ENCODE results near the gene SPATA3.
"Not testable (repeated sequence)": the region's sequence is repeated elsewhere in the genome, so short reads cannot be mapped to it uniquely, and the experiment has no call there.

The SPATA3 gene

GRCh38 chr2:230995821-230996220 lies at the start of gene SPATA3:
TSS of gene SPATA3 (plus strand) at chr2:230996121. CDS start at chr2:230996234, 113 bp downstream.
- DNase-seq (ENCODE audit: low spot score), result no peak

DNA sequence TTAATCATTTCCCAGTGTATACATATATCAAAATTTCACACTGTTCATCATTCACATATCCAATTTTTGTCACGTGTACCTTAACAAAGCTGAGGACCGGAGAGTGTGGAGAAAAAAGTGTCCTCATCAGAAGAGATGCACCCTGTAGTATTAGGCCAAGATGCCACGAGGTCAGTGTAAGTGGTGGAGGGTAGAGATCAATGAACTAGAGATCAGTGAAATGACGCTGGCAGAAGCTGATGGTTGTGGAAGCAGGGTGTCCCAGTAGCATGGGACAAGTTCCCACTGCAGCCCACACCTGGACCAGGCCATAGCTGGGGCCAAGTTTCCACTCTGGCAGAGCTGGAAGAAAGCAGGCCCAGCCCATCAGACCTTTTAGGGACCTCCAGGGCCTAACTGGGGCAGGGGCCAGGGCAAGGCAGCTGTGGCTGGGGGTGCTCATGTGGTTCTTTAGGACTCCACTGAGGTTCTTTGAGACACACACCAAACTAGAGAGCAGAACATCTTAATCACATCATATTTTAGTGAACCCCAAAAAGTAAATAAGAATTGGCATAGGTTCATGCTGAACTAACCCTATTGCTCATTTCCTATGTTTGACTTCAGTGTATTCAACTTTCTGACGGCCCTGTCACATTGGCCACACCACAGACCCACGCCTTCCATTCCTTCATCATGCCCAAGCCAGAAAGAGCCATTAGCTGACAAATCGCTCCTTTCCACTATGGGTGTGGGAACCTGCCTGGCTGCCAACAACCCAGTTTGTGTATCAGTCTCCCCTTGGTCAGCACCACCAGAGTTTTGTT lies 49.3 kb upstream of the SPATA3 start:
- DNase-seq (ENCODE audit: low spot score), result no peak

DNA sequence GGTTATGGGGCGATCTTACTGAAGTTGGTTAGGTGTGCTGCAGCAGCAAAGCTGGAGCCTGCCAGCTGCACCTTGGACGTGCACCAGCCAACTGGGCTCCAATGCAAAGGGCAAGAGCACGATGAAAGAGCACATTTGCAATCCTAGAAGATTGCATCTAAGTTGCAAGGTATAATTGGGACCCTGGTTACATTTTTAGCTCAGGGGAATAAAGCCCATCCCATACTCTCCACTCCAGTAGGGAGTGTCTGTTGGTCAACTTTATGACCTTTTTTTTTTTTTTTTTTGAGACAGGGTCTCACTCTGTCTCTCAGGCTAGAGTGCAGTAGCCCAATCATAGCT lies 48.7 kb upstream of the SPATA3 start:
- DNase-seq (ENCODE audit: low spot score), result no peak

- no peak for DNase-seq (ENCODE audit: low spot score)
These were observed 48.0 kb upstream of the SPATA3 start for GRCh38 chr2:230947908-230948365.

DNA sequence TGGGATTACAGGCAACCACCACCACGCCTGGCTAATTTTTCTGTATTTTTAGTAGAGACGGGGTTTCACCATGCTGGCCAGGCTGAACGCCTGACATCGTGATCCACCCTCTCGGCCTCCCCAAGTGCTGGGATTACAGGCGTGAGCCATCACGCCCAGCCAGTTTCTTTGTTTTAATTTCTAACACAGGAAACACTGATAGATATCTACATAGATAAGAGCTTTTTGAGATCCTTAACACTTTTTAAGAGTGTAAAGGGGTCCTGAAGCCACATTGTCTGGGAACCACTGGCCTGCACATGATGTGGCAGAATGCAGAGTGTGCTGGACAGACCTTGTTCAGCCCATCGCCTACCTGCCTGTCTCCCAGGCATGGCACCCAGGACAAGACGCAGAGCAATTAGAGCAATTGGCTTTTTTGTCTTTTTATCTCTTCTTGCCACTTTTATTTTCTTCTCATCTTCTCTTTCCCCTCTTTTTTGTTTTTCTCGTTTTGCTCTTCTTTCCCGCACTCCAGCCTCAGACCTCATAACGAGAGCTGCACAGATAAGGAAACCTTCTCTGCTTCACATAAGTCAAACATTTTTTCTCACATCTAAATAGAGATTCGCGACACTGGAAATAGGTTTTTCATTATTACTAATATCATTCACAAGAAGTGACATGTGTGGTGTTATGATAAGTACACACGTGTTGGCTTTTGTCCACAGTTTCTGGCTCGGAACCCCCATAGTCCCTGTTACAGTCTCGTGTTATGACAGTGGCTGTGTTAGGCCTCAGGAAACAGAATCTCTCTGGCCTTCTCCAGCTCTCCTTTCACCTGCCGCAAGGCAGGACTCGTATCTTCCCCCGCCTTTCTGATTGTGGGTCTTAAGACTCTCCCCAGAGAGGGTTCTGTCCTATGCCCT lies 45.7 kb upstream of the SPATA3 start:
- DNase-seq (ENCODE audit: low spot score), result no peak

- DNase-seq (ENCODE audit: low spot score), result no peak
These were observed 45.0 kb upstream of the SPATA3 start for GRCh38 chr2:230950874-230951339.

DNA sequence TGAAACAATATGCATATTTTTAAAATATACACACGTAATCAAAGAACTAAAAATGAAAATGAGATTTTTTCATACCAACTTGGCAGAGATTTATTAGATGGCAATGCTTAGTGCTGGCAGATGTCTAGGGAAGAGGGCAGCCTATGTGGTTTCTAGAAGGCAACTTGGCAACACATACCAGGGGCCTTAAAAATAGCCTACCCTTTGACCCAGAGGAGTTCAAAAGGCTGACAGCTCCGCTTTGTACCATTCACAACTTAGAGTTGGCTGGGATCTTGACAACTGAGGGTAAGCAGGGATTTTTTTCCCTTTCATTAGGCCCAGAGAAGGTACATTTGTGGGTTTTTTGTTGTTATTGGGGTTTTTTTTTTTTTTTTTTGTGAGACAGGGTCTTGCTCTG lies 44.5 kb upstream of the SPATA3 start:
- DNase-seq (ENCODE audit: low spot score), result no peak

DNA sequence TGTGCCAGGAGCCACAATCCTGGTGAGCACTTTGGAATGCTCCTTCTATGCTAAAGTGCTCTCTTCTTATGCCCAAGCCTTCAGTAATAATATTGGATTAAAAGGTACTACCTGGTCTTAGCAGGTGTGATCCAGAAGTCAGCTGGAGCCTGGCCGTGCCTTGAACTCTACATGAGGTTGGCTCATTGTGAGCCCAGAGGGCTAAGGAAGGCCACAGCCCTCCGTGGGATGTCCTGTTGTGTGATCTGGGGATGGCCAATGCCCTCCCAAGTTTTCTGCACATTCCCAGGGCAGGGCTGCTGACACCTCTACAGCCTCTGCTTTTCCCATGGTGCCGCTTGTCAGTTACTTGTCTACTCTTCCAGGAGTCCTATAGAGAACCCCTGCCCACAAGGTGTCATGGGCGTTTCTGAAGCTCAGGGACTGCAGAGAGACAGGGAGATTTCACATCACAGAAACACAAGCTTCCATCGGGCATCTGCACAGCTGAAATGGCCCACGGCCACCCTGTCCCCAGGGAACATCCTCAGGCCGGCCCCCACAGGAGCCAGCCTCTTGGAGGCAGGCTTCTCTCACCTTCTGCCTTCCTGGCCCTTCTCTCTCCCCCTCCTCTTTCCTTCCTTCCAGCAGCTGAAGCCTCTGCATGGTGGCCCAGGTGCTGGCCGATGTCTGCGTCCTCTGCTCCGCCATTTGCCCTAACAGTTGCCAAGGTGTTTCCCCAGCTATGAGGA lies 43.5 kb upstream of the SPATA3 start:
- no peak for DNase-seq (ENCODE audit: low spot score)

- no peak for DNase-seq (ENCODE audit: low spot score)
These were observed 42.1 kb upstream of the SPATA3 start for GRCh38 chr2:230953845-230954244.

GRCh38 chr2:230954746-230955145 lies 41.2 kb upstream of the SPATA3 start:
- no peak for DNase-seq (ENCODE audit: low spot score)

GRCh38 chr2:230955163-230955737 lies 40.7 kb upstream of the SPATA3 start:
- no peak for DNase-seq (ENCODE audit: low spot score)

- peak; percentile 18 for DNase-seq (ENCODE audit: low spot score)
These were observed 38.8 kb upstream of the SPATA3 start for GRCh38 chr2:230956827-230957755.

DNA sequence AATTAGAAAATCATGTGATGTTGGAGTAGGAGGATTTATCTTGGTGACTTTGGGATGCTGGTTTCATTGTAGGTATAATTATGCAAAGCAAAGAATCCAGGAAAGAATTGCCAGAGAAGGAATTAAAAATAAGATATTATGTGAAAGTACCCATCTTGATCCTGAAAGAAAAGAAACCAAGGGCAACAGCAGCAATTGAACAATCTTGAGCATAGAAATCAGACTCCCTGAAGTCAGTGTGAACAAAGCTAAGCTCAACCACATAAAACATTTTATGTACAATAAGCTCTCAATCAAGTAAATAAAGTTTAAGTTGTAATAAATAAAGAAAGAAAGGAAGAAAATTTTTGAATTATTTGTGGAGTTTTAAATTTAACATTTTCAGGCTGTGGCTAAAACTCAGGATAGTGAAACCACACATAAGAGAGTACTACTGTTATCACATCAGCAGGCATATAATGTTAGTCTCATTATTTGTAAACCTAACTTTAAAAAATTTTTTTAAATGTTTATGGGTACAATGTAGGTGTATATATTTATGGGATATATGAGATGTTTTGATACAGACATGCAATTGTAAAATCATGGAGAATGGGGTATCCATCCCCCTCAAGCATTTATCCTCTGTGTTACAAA lies 38.0 kb upstream of the SPATA3 start:
- no peak for DNase-seq (ENCODE audit: low spot score)

GRCh38 chr2:230958820-230959756 lies 36.8 kb upstream of the SPATA3 start:
- DNase-seq (ENCODE audit: low spot score), result no peak

GRCh38 chr2:230960026-230960425 lies 35.9 kb upstream of the SPATA3 start:
- DNase-seq (ENCODE audit: low spot score), result no peak

GRCh38 chr2:230961091-230961491 lies 34.8 kb upstream of the SPATA3 start:
- no peak for DNase-seq (ENCODE audit: low spot score)

DNA sequence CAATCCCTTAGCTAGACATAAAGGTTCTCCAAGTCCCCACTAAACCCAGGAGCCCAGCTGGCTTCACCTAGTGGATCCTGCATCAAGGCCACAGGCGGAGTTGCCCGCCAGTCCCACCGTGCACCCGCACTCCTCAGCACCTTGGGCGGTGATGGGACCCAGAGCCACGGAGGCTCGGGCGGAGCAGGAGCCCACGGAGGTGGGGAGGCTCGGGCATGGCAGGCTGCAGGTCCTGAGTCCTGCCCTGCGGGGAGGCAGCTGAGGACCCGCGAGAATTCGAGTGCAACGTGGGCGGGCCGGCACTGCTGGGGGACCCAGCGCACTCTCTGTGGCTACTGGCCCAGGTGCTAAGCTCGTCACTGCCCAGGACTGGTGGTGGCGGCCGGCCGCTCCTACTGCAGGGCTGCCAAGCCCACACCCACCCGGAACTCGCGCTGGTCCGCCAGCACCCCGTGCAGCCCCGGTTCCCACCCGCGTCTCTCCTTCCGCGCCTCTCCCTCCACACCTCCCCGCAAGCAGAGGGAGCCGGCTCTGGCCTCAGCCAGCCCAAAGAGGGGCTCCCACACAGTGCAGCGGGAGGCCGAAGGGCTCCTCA lies 31.7 kb upstream of the SPATA3 start:
- no peak for DNase-seq (ENCODE audit: low spot score)

DNA sequence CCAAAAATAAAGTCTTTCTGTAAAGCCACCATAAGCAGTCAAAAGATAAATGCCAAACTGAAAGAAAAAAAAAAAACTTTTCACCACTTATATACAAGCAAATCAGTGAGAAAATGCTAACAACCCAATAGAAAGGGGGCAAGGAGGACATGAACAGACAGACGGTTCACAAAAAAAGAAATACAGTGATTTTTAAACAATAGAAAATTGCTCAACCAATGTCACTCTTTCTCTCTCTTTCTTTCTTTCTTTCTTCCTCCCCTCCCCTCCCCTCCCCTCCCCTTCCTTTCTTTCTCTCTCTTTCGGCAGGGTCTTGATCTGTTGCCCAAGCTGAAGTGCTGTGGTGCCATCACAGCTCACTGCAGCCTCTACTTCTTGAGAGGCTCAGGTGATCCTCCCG lies 28.8 kb upstream of the SPATA3 start:
- no peak for DNase-seq (ENCODE audit: low spot score)

DNA sequence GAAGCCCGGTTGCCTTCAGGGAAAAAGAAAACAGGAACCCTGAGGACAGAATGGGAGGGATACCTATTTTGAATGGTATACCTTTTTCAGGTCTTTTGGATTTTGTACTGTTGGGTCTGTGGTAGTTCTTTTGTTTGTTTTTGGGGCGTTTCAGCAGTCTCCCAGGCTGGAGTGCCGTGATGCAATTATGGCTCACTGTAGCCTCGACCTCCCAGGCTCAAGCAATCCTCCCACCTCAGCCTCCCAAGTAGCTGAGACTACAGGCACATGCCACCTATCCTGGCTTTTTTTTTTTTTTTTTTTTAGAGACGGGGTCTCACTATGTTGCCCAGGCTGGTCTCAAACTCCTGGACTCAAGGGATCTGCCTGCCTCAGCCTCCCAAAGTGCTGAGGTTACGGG lies 27.6 kb upstream of the SPATA3 start:
- not testable (repeated sequence) for DNase-seq (ENCODE audit: low spot score)

Data from CD4-positive, alpha-beta T cell treated with Interleukin-2 at 100 ng/mL for 4 hours (primary cell).